Activated CD4-positive, alpha-beta memory T cell treated with anti-CD3 and anti-CD28 coated beads, Interleukin-2, amount 10 ng/mL, durations not matched to agents 7 days and 5 days (primary cell): ENCODE results near the gene PCNX4. TPM values are rescaled to one million over a fixed set of nuclear protein-coding genes. Genes with fewer than 3 reads are reported as not detected.

Experiments used
- CTCF ChIA-PET: fragments of 350-600 bp; sonication (Branson Sonifier 250); formaldehyde crosslinking; loops from one replicate; lab custom pipeline; 2021; ENCODE audit warnings: antibody characterized with exemption, inconsistent platforms; lab: Charles Lee
- POLR2A ChIA-PET: fragments of 350-600 bp; sonication (Branson Sonifier 250); formaldehyde crosslinking; loops from one replicate; lab custom pipeline; 2021; ENCODE audit warnings: antibody characterized with exemption; lab: Charles Lee
- DNase-seq: peaks from one replicate; pipeline ENCODE4 v3.0.0-alpha.2; 2020
- H3K27ac Mint-ChIP-seq: one replicate; pipeline ENCODE4 v1.8.0; 2021; ENCODE audit warnings: mild to moderate bottlenecking, mixed read lengths
- H3K27me3 Mint-ChIP-seq: one replicate; pipeline ENCODE4 v1.8.0; 2021; ENCODE audit warnings: mixed read lengths
- H3K36me3 Mint-ChIP-seq: one replicate; pipeline ENCODE4 v1.8.0; 2021; ENCODE audit warnings: low read depth, mixed read lengths
- H3K4me1 Mint-ChIP-seq: one replicate; pipeline ENCODE4 v1.8.0; 2021; ENCODE audit warnings: mixed read lengths
- H3K4me3 Mint-ChIP-seq: one replicate; pipeline ENCODE4 v1.8.0; 2021; ENCODE audit warnings: mild to moderate bottlenecking, mixed read lengths
- H3K9me3 Mint-ChIP-seq: one replicate; pipeline ENCODE4 v1.8.0; 2021; ENCODE audit warnings: mixed read lengths
- total RNA-seq, 2 experiments: library from RNA; stranded (reverse); gene quantifications; one replicate each; pipeline ENCODE4 v1.2.3, GENCODE V29; 2021

Gene PCNX4
- total RNA-seq, 2 experiments from 2014 or later = 32.6 to 34.7 TPM

- no peak for DNase-seq
- Mint-ChIP-seq H3K4me3 (no peak overlapping the region), H3K27ac (no peak overlapping the region), H3K4me1 (peaks cover 4% of the 10 kb centered on the region), H3K9me3 (no peaks in the 10 kb centered on the region), H3K36me3 (no peaks in the 10 kb centered on the region), H3K27me3 (peaks cover 8% of the 10 kb centered on the region)
- CTCF ChIA-PET = no interaction called here
- POLR2A ChIA-PET = no interaction called here
These were observed 106.0 kb downstream of the PCNX4 start for GRCh38 chr14:60197629-60198303.

DNA sequence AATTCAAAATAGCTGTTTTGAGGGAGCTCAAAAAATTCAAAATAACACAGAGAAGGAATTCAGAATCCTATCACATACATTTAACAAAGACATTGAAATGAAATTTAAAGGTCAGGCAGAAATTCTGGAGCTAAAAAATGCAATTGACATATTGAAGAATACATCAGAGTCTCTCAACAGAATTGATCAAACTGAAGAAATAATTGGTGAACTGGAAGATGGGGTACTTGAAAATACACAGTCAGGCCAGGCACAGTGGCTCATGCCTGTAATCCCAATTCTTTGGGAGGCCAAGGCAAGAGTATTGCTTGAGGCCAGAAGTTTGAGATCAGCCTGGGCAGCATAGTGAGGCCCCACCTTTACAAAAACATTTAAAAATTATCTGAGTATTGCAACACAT lies 107.6 kb downstream of the PCNX4 start:
- Mint-ChIP-seq H3K4me1 (peaks cover 4% of the 10 kb centered on the region), H3K9me3 (no peaks in the 10 kb centered on the region), H3K27me3 (peaks cover 11% of the 10 kb centered on the region), H3K36me3 (no peaks in the 10 kb centered on the region), H3K4me3 (no peak overlapping the region), H3K27ac (no peak overlapping the region)
- POLR2A ChIA-PET = interaction anchor here (0.6 to 1.9 kb wide), 2 partner anchors 49 to 73 kb away, joined by 3 to 5 read pairs; no protein-coding TSS in a partner anchor
- CTCF ChIA-PET = interaction anchor here (1.1 kb wide), 1 partner anchor 12 kb away, joined by 3 read pairs; no protein-coding TSS in a partner anchor
- no peak for DNase-seq

DNA sequence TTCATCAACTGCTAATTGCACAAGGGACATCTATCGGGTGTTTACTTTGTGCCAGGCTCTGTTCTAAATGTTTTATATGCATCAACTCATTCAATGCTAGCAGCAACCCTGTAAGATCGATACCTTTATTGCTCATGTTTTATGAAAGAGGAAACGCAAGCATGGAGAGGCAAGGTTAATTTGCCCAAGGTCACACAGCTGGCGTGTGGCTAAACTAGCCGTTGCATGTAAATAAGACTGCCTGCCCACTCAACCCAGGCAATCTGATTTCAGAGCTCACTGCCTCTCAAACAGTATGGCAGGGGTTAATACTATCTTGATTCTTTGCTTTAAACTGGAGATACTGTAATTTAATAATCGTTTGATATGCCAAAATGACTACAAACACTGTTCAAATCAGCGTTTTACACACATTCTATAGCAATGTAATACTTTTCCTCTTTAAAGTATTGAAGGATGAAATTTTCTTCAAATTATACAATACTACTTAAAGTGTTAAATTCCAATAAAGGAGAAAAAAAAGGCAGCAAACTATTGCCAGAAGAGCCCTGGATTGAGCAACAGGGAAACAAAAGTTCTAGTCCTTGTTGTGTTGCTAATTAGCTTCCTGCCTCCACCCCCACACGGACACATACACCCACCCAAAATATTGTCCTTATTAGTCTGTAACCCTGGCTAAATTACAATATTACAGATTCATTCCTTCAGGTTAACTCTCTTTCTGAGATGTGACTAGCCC lies 112.5 kb downstream of the PCNX4 start:
- DNase-seq = no peak

DNA sequence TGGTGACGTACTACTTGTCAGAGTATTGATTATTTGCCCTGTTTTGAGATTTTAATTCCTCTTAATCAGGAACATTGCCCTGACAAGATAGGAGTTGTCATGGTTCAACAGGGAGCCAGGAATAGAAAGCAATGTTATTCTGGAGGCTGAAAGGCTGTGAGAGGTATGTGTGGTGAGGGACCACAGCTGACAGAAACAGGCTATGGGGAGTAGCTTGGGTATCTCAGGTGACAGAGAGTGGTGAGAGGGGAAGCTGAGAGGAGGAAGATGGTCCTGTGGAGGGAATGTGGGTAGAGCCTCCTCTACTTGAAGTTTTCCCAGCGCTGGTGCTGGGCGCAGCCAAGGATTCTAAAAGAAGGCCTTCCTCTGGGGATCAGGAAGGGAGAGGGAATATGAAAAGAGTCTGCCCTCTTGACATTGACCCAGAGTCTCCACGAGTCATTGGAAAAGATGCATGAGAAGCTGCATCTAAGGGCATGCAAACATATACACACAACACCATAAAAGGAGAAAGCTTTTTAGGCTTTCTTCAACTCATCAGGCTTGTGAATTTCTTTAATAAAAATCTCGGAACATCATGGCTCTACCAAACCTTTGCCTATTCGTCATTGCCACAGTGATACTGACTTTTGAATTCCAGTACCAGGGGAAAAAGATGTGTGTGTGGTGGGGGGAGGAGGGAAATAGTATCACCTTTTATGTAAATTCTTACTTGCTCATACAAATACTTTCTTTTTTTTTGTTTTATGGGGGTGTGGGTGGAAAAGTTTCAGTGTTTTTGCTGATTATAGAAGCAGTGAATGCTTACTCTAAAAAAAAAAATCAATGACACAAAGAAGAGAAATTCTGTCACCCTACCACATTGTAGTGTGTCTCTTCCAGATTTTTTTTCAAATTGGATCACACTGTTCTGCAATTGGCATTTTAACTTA lies 113.4 kb downstream of the PCNX4 start:
- POLR2A ChIA-PET = no interaction called here
- Mint-ChIP-seq H3K4me3 (no peak overlapping the region), H3K9me3 (no peaks in the 10 kb centered on the region), H3K27ac (no peak overlapping the region), H3K36me3 (no peaks in the 10 kb centered on the region), H3K27me3 (peaks cover 29% of the 10 kb centered on the region), H3K4me1 (no peaks in the 10 kb centered on the region)
- no peak for DNase-seq
- CTCF ChIA-PET = interaction anchor here (1.3 kb wide), 1 partner anchor 39 kb away, joined by 3 read pairs; no protein-coding TSS in a partner anchor

More for the DNA sequence above, 112.5 kb downstream of the PCNX4 start:
- Mint-ChIP-seq H3K4me1 (no peaks in the 10 kb centered on the region), H3K4me3 (no peak overlapping the region), H3K27ac (no peak overlapping the region), H3K9me3 (no peaks in the 10 kb centered on the region), H3K36me3 (no peaks in the 10 kb centered on the region), H3K27me3 (peaks cover 28% of the 10 kb centered on the region)
- ChIA-PET CTCF (interaction anchor here (1.3 kb wide), 1 partner anchor 39 kb away, joined by 3 read pairs; no protein-coding TSS in a partner anchor), POLR2A (no interaction called here)

GRCh38 chr14:60206249-60206670 lies 114.5 kb downstream of the PCNX4 start:
- no peak overlapping the region for H3K27ac Mint-ChIP-seq
- no peak for DNase-seq
- H3K27me3 Mint-ChIP-seq = peaks cover 31% of the 10 kb centered on the region
- no peaks in the 10 kb centered on the region for H3K36me3 Mint-ChIP-seq
- H3K4me3 Mint-ChIP-seq = no peak overlapping the region
- CTCF ChIA-PET = no interaction called here
- H3K9me3 Mint-ChIP-seq = no peaks in the 10 kb centered on the region
- H3K4me1 Mint-ChIP-seq = no peaks in the 10 kb centered on the region
- POLR2A ChIA-PET = no interaction called here

- no peak overlapping the region for H3K4me3 Mint-ChIP-seq
- H3K4me1 Mint-ChIP-seq = no peaks in the 10 kb centered on the region
- no peaks in the 10 kb centered on the region for H3K9me3 Mint-ChIP-seq
- CTCF ChIA-PET = no interaction called here
- no peaks in the 10 kb centered on the region for H3K36me3 Mint-ChIP-seq
- peaks cover 27% of the 10 kb centered on the region for H3K27me3 Mint-ChIP-seq
- no peak overlapping the region for H3K27ac Mint-ChIP-seq
- POLR2A ChIA-PET = no interaction called here
- no peak for DNase-seq
These were observed 115.3 kb downstream of the PCNX4 start for GRCh38 chr14:60206837-60207533.

GRCh38 chr14:60210703-60211102 lies 119.0 kb downstream of the PCNX4 start:
- DNase-seq = no peak
- Mint-ChIP-seq H3K4me3 (no peak overlapping the region), H3K4me1 (no peaks in the 10 kb centered on the region), H3K9me3 (no peaks in the 10 kb centered on the region), H3K27me3 (peaks cover 14% of the 10 kb centered on the region), H3K27ac (no peak overlapping the region), H3K36me3 (no peaks in the 10 kb centered on the region)
- ChIA-PET POLR2A (interaction anchor here (1.1 to 2.1 kb wide), 2 partner anchors 38 to 40 kb away, joined by 3 to 6 read pairs; partner anchors contain the start of gene PPM1A), CTCF (interaction anchor here (0.7 to 1.0 kb wide), 2 partner anchors 81 to 246 kb away, joined by 3 read pairs; no protein-coding TSS in a partner anchor)

- DNase-seq = no peak
- Mint-ChIP-seq H3K36me3 (no peaks in the 10 kb centered on the region), H3K9me3 (no peaks in the 10 kb centered on the region), H3K27ac (no peak overlapping the region), H3K27me3 (peaks cover 14% of the 10 kb centered on the region), H3K4me1 (no peaks in the 10 kb centered on the region), H3K4me3 (no peak overlapping the region)
- CTCF ChIA-PET = interaction anchor here (0.7 to 1.0 kb wide), 2 partner anchors 81 to 246 kb away, joined by 3 read pairs; no protein-coding TSS in a partner anchor
- POLR2A ChIA-PET = interaction anchor here (2.1 kb wide), 1 partner anchor 37 kb away, joined by 6 read pairs; the partner anchor contains the start of gene PPM1A
These were observed 119.4 kb downstream of the PCNX4 start for GRCh38 chr14:60211153-60211552.

GRCh38 chr14:60212503-60213371 lies 121.0 kb downstream of the PCNX4 start:
- no peaks in the 10 kb centered on the region for H3K9me3 Mint-ChIP-seq
- no peaks in the 10 kb centered on the region for H3K36me3 Mint-ChIP-seq
- ChIA-PET CTCF (no interaction called here), POLR2A (no interaction called here)
- DNase-seq = no peak
- H3K4me1 Mint-ChIP-seq = no peaks in the 10 kb centered on the region
- H3K27ac Mint-ChIP-seq = no peak overlapping the region
- H3K27me3 Mint-ChIP-seq = peaks cover 8% of the 10 kb centered on the region
- H3K4me3 Mint-ChIP-seq = no peak overlapping the region

DNA sequence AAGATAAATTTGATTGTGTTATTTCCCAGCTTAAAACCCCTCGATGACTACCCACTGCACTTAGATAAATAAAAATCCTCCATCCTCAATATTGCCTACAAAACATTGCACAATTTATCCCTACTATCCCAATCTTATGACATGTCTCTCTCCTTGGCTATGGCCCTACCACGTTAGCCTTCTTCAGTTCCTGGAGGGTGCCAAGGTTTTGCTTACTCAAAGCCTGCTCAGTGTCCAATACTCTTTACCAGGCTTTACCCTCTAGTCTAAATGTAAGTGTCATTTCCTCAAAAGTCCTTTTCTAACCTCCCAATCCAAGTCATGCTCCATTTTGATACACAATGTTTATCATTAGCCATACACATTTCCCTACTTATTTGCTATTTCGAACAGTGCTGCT lies 122.3 kb downstream of the PCNX4 start:
- CTCF ChIA-PET = no interaction called here
- Mint-ChIP-seq H3K27me3 (peaks cover 5% of the 10 kb centered on the region), H3K36me3 (no peaks in the 10 kb centered on the region), H3K4me1 (no peaks in the 10 kb centered on the region), H3K4me3 (no peak overlapping the region), H3K27ac (no peak overlapping the region), H3K9me3 (no peaks in the 10 kb centered on the region)
- no peak for DNase-seq
- POLR2A ChIA-PET = no interaction called here

DNA sequence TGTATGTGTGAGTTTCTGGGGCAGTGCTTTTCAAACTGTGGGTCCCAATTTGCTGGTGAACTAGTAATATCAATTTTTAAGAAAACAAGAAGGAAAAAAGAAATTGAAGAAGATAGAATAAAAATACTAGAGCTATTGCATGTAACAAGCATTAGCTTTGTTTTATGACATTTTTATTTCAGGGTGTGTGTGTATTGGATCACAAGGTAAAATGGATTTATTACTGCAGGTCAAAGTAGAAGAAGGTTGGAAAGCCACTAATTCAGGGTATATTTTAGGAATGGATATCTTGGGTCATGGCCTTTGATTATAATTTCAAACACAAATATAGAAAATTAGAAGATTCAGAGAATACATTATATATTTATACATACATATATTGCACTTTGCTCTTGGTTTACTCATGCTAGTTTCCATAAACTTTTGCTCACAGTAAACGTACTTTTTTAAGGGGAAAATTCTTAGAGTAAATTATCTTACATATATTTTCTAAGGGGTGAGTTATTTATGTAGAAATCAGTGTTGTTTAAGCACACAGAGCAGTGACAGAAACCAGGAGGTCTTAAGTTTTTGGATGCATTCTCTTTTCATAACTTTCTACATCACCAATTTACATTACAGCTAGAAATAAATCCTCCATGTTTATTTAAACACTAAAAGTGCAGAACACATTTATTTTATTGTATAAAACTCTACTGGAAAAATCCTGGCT lies 122.8 kb downstream of the PCNX4 start:
- H3K9me3 Mint-ChIP-seq = no peaks in the 10 kb centered on the region
- no peak for DNase-seq
- no peak overlapping the region for H3K4me3 Mint-ChIP-seq
- H3K36me3 Mint-ChIP-seq = no peaks in the 10 kb centered on the region
- ChIA-PET POLR2A (no interaction called here), CTCF (no interaction called here)
- H3K27ac Mint-ChIP-seq = no peak overlapping the region
- peaks cover 2% of the 10 kb centered on the region for H3K27me3 Mint-ChIP-seq
- no peaks in the 10 kb centered on the region for H3K4me1 Mint-ChIP-seq
